Measurements from ENCODE around the gene KMO. TPM values are rescaled to one million over a fixed set of nuclear protein-coding genes. Genes with fewer than 3 reads are reported as not detected.

KMO gene
- total RNA-seq, 1 donor from 2014 or later = not detected

- DNase-seq (ENCODE audit: low spot score, unreplicated experiment) = no peak
- Mint-ChIP-seq H3K9me3 (ENCODE audit: low read depth) (no peaks in the 10 kb centered on the region), H3K27ac (no peak overlapping the region), H3K27me3 (no peaks in the 10 kb centered on the region), H3K4me1 (ENCODE audit: low read depth) (peaks cover 2% of the 10 kb centered on the region), H3K4me3 (ENCODE audit: low read depth) (no peak overlapping the region), H3K36me3 (ENCODE audit: insufficient read depth) (no peaks in the 10 kb centered on the region)
- no peak for TF ChIP-seq CTCF (IDR thresholded peaks at IDR 0.05; ENCODE audit: unreplicated experiment)
Observed at GRCh38 chr1:241536969-241537368, 4.8 kb downstream of the KMO start.

DNA sequence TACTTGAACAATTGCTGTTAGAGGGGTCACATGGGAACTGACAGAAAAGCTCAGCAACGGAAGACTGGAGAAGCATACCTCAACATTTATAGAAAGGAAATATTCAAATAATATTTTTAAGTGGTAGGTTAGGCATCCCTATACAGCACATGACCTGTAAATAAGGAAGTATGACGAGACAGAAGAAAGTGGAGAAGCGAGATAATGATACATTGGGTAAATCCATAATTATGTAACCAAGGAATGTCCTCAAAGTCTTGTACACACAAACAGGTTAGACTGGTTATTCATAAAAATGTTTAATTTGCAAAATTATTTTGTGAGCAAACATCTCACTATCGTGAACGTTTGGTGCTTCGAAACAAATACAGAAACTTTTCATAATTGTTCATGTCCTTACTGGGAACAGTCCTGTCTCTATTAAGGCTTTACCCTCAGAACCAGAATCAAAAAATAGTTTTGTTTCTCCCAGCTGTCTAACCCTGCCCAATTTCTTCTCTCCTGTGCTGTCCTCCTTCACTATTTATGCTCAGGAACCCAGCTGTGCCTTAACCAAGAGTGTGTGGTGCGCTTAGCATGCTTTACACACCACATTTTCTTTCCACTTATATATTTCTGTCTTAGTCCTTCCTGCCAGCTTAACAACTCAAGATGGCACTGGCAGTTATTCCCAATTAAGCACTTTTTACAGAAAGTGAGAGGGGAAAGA lies 10.2 kb downstream of the KMO start:
- H3K27me3 Mint-ChIP-seq = no peaks in the 10 kb centered on the region
- no peaks in the 10 kb centered on the region for H3K36me3 Mint-ChIP-seq (ENCODE audit: insufficient read depth)
- TF ChIP-seq CTCF (IDR thresholded peaks at IDR 0.05; ENCODE audit: unreplicated experiment) = no peak
- no peak for DNase-seq (ENCODE audit: low spot score, unreplicated experiment)
- no peaks in the 10 kb centered on the region for H3K9me3 Mint-ChIP-seq (ENCODE audit: low read depth)
- H3K27ac Mint-ChIP-seq = no peak overlapping the region
- H3K4me1 Mint-ChIP-seq (ENCODE audit: low read depth) = no peaks in the 10 kb centered on the region
- no peak overlapping the region for H3K4me3 Mint-ChIP-seq (ENCODE audit: low read depth)

DNA sequence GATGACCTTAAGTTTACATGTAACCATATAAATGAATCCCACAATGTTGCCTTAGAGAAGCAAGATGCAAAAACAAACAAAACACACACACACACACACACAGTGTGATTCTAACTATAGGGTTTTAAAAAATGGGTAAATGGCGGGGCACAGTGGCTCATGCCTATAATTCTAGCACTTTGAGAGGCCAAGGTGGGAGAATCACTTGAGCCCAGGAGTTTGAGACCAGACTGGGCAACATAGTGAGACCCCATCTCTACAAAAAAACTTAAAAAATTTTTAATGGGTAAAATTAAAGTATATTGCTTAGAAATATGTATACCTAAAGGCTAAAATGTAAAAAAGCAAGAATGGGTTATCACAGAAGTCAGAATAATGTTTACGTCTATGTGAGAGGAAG lies 15.8 kb downstream of the KMO start:
- H3K9me3 Mint-ChIP-seq (ENCODE audit: low read depth) = peaks cover 4% of the 10 kb centered on the region

GRCh38 chr1:241550318-241550717 lies 18.1 kb downstream of the KMO start:
- Mint-ChIP-seq H3K27ac (no peak overlapping the region), H3K4me3 (ENCODE audit: low read depth) (no peak overlapping the region), H3K36me3 (ENCODE audit: insufficient read depth) (no peaks in the 10 kb centered on the region), H3K9me3 (ENCODE audit: low read depth) (peaks cover 4% of the 10 kb centered on the region), H3K4me1 (ENCODE audit: low read depth) (no peaks in the 10 kb centered on the region), H3K27me3 (no peaks in the 10 kb centered on the region)
- TF ChIP-seq CTCF (IDR thresholded peaks at IDR 0.05; ENCODE audit: unreplicated experiment) = no peak
- DNase-seq (ENCODE audit: low spot score, unreplicated experiment) = no peak

More for the DNA sequence above, 15.8 kb downstream of the KMO start:
- Mint-ChIP-seq H3K27me3 (no peaks in the 10 kb centered on the region), H3K27ac (no peak overlapping the region), H3K4me3 (ENCODE audit: low read depth) (no peak overlapping the region), H3K36me3 (ENCODE audit: insufficient read depth) (no peaks in the 10 kb centered on the region), H3K4me1 (ENCODE audit: low read depth) (no peaks in the 10 kb centered on the region)
- no peak for DNase-seq (ENCODE audit: low spot score, unreplicated experiment)
- no peak for TF ChIP-seq CTCF (IDR thresholded peaks at IDR 0.05; ENCODE audit: unreplicated experiment)

GRCh38 chr1:241551759-241552638 lies 19.8 kb downstream of the KMO start:
- Mint-ChIP-seq H3K27me3 (no peaks in the 10 kb centered on the region), H3K36me3 (ENCODE audit: insufficient read depth) (no peaks in the 10 kb centered on the region), H3K9me3 (ENCODE audit: low read depth) (peaks cover 4% of the 10 kb centered on the region), H3K4me1 (ENCODE audit: low read depth) (no peaks in the 10 kb centered on the region), H3K4me3 (ENCODE audit: low read depth) (no peak overlapping the region), H3K27ac (no peak overlapping the region)
- TF ChIP-seq CTCF (IDR thresholded peaks at IDR 0.05; ENCODE audit: unreplicated experiment) = no peak
- DNase-seq (ENCODE audit: low spot score, unreplicated experiment) = no peak
